Skin epidermis (tissue), 12 donors: ENCODE measurements around the gene CBFB.
A peak's percentile ranks its signal among the peaks of the same experiment; 100 is the strongest.

ENCODE experiments used
- H3K27ac ChIP-seq, 21 experiments: fragments of 200-600 bp; sonication (generic) in 11 of 21; one replicate each; pipeline ENCODE4 v1.5.0; 2020; ENCODE audit warnings: mild to moderate bottlenecking in 3 of 21, inconsistent platforms in 2 of 21, moderate library complexity in 2 of 21
- H3K4me3 ChIP-seq, 7 experiments: fragments of 200-600 bp; sonication (generic) in 2 of 7; one replicate each; pipeline ENCODE4 v1.5.0; 2020; ENCODE audit warnings: inconsistent platforms in 2 of 7, mild to moderate bottlenecking in 2 of 7, moderate library complexity in 1 of 7

Gene CBFB

GRCh38 chr16:67086822-67087221, 57.9 kb downstream of the CBFB start:
- Histone ChIP-seq H3K4me3 (no peak overlapping the region), H3K27ac (no peak overlapping the region)

GRCh38 chr16:67087291-67087690, 58.3 kb downstream of the CBFB start:
- H3K27ac ChIP-seq: peak overlapping the region in 1 of 21 experiments; percentile 10
- H3K4me3 ChIP-seq: no peak overlapping the region

- Histone ChIP-seq H3K27ac (peak overlapping the region in 1 of 21 experiments; percentile 10), H3K4me3 (no peak overlapping the region)
These were observed 58.9 kb downstream of the CBFB start for GRCh38 chr16:67087803-67088202.

GRCh38 chr16:67088551-67088950, 59.6 kb downstream of the CBFB start:
- Histone ChIP-seq H3K27ac (no peak overlapping the region), H3K4me3 (no peak overlapping the region)

GRCh38 chr16:67089101-67089500, 60.2 kb downstream of the CBFB start:
- Histone ChIP-seq H3K27ac (peak overlapping the region in 1 of 21 experiments; percentile 42), H3K4me3 (no peak overlapping the region)

- Histone ChIP-seq H3K4me3 (no peak overlapping the region), H3K27ac (peak overlapping the region in 1 of 21 experiments; percentile 11)
These were observed 63.1 kb downstream of the CBFB start for GRCh38 chr16:67091906-67092566.

- no peak overlapping the region for H3K4me3 ChIP-seq
- H3K27ac ChIP-seq: peak overlapping the region in 1 of 21 experiments; percentile 44
These were observed 64.3 kb downstream of the CBFB start for GRCh38 chr16:67093098-67093726.

GRCh38 chr16:67098599-67098998, 69.7 kb downstream of the CBFB start:
- H3K27ac ChIP-seq: no peak overlapping the region

GRCh38 chr16:67100569-67101310, 71.8 kb downstream of the CBFB start:
- peak overlapping the region in 1 of 21 experiments; percentile 21 for H3K27ac ChIP-seq
- no peak overlapping the region for H3K4me3 ChIP-seq

More at GRCh38 chr16:67098599-67098998, 69.7 kb downstream of the CBFB start:
- H3K4me3 ChIP-seq: no peak overlapping the region

GRCh38 chr16:67101311-67102082, 72.5 kb downstream of the CBFB start:
- Histone ChIP-seq H3K27ac (peak overlapping the region in 2 of 21 experiments; percentile 5 to 21), H3K4me3 (no peak overlapping the region)

GRCh38 chr16:67104061-67104460, 75.1 kb downstream of the CBFB start:
- Histone ChIP-seq H3K4me3 (no peak overlapping the region), H3K27ac (peak overlapping the region in 1 of 21 experiments; percentile 3)

GRCh38 chr16:67104845-67105244, 75.9 kb downstream of the CBFB start:
- Histone ChIP-seq H3K27ac (peak overlapping the region in 11 of 21 experiments; percentile 4 to 64 (median 34)), H3K4me3 (no peak overlapping the region)

- peak overlapping the region in 13 of 21 experiments; percentile 4 to 64 (median 44) for H3K27ac ChIP-seq
These were observed 76.3 kb downstream of the CBFB start for GRCh38 chr16:67105246-67105645.

GRCh38 chr16:67105881-67106280, 76.9 kb downstream of the CBFB start:
- H3K27ac ChIP-seq: peak overlapping the region in 13 of 21 experiments; percentile 8 to 64 (median 51)
- H3K4me3 ChIP-seq: no peak overlapping the region

More at GRCh38 chr16:67105246-67105645, 76.3 kb downstream of the CBFB start:
- H3K4me3 ChIP-seq: no peak overlapping the region

GRCh38 chr16:67108489-67108888, 79.5 kb downstream of the CBFB start:
- no peak overlapping the region for H3K4me3 ChIP-seq
- peak overlapping the region in 1 of 21 experiments; percentile 88 for H3K27ac ChIP-seq

- peak overlapping the region; percentile 82 to 98 (median 96) for H3K4me3 ChIP-seq
- H3K27ac ChIP-seq: peak overlapping the region; percentile 13 to 92 (median 85)
These were observed 80.0 kb downstream of the CBFB start for GRCh38 chr16:67108931-67109406.

- Histone ChIP-seq H3K27ac (peak within 1 kb of the TSS; percentile 40 to 92 (median 86)), H3K4me3 (peak within 1 kb of the TSS; percentile 82 to 98 (median 96))
These were observed 80.6 kb downstream of the CBFB start, which contains the start of gene PHAF1 for GRCh38 chr16:67109407-67110135. Gene PHAF1, plus strand, starts transcription at chr16:67109941. Its CDS starts 235 bp downstream, at chr16:67110176.

- H3K27ac ChIP-seq: peak overlapping the region in 12 of 21 experiments; percentile 16 to 85 (median 58)
These were observed 83.0 kb downstream of the CBFB start for GRCh38 chr16:67111951-67112444.

More at GRCh38 chr16:67111951-67112444, 83.0 kb downstream of the CBFB start:
- H3K4me3 ChIP-seq: no peak overlapping the region
